IPS-20b (cell line): ENCODE results near the gene CACNA2D1.
A peak's percentile ranks its signal among the peaks of the same experiment; 100 is the strongest.

Experiments
- H3K27ac ChIP-seq: one replicate; pipeline ENCODE4 v1.5.1; 2013; ENCODE audit warnings: low read length
- H3K27me3 ChIP-seq: 2 replicates; pipeline ENCODE4 v1.6.1; 2013; ENCODE audit warnings: mild to moderate bottlenecking, low read length, inconsistent platforms; ENCODE audit not compliant: insufficient read depth
- H3K36me3 ChIP-seq: 2 replicates; pipeline ENCODE4 v1.6.1; 2013; ENCODE audit warnings: low read depth, mild to moderate bottlenecking, inconsistent platforms, low read length, moderate library complexity; ENCODE audit not compliant: insufficient read depth
- H3K4me1 ChIP-seq: 2 replicates; pipeline ENCODE4 v1.6.1; 2013; ENCODE audit warnings: mild to moderate bottlenecking, control low read depth, inconsistent platforms, low read length, moderate library complexity; ENCODE audit not compliant: insufficient read depth
- H3K4me3 ChIP-seq: 2 replicates; pipeline ENCODE4 v1.5.1; 2013; ENCODE audit warnings: mild to moderate bottlenecking, low read length, inconsistent platforms
- H3K9ac ChIP-seq: 2 replicates; pipeline ENCODE4 v1.6.1; 2013; ENCODE audit warnings: low read depth, mild to moderate bottlenecking, inconsistent platforms, low read length, moderate library complexity
- H3K9me3 ChIP-seq: 2 replicates; pipeline ENCODE4 v1.6.1; 2013; ENCODE audit warnings: mild to moderate bottlenecking, low read depth, low read length, inconsistent platforms; ENCODE audit not compliant: insufficient read depth

The CACNA2D1 gene

DNA sequence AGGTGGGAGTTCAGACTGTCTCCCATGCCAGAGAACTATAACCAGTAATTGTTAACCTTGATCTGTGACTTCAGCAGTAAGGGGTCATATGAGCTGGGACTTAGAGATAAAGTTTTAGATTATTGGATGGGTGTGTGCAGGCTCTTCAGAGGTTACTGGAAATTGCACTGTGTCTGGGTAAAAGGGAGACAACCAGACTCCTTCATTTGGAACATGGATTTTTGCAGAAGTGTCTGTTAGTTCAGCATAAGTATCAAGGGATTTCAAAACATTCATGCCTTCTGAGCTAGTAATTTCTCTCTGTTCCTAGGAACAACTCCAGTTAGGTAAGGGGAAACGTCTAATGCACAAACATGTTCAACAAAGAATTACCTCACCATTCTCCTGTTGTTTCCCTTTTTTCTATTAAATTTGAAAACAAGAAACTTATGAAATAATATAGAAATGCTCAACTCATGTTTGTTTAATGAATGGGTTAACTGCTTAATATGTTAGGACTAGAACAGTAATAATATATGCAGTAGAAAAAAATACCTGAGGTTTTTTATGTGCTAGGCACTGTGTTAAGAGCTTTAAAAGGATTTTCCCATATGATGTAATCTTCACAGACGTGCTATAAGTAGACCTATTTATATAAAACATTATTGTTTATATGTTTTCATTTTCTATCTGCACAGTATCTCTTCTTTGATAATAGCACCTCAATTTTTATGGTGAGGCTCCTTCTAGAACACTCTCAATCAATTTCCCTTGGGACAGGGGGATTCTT, 233.0 kb downstream of the CACNA2D1 start:
- Histone ChIP-seq H3K9ac (no peak overlapping the region), H3K4me3 (no peak overlapping the region), H3K9me3 (no peaks in the 10 kb centered on the region), H3K36me3 (no peaks in the 10 kb centered on the region), H3K27me3 (no peaks in the 10 kb centered on the region), H3K4me1 (no peaks in the 10 kb centered on the region), H3K27ac (no peak overlapping the region)

DNA sequence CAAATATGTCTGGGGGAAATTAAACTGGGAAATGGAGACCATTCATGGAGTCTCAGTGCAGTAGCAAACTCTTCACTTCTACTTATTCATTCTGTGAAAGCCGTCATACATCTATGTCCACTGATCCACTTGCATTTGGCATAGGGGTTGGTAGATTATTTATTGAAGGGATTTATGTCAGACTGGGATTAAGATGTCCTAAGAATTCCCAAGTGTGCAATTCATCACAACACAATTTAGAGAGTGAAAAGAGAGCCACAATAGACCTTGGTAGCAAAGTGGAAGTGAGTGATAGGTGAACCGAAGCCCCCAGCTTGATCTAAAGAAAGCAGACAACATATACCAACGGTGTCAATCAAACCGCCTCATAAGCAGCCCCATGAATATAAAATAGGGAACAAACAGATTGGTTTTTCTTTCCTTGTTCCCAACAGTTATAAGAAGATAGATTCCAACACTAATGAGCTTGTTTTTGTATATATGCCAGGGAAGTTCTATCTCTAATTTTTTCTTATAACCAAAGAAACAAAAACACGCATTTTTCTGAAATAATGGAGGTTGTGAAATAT, 234.3 kb downstream of the CACNA2D1 start:
- Histone ChIP-seq H3K4me3 (no peak overlapping the region), H3K36me3 (no peaks in the 10 kb centered on the region), H3K4me1 (no peaks in the 10 kb centered on the region), H3K9ac (no peak overlapping the region), H3K9me3 (no peaks in the 10 kb centered on the region), H3K27me3 (no peaks in the 10 kb centered on the region), H3K27ac (no peak overlapping the region)

DNA sequence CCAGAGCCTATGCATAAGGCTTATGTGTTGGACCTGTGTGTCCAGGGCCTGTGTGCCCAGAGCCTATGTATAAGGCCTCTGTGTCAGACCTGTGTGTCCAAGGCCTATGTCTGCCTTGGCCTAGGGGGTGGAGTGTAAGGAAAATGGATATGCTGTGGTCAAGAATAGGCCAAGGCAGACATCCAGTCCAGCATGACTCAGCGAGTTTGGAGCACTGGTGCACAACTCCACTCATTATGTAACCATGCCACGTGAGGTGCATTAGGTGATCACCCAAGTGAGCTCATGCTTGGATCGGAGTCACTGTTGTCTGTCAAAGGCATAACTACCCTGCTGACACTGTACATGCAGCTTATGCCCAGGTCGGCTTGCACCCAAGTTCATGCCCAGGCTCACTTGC, 238.9 kb downstream of the CACNA2D1 start:
- Histone ChIP-seq H3K9me3 (no peaks in the 10 kb centered on the region), H3K4me1 (no peaks in the 10 kb centered on the region), H3K4me3 (no peak overlapping the region), H3K27ac (no peak overlapping the region), H3K36me3 (no peaks in the 10 kb centered on the region), H3K27me3 (no peaks in the 10 kb centered on the region), H3K9ac (no peak overlapping the region)

DNA sequence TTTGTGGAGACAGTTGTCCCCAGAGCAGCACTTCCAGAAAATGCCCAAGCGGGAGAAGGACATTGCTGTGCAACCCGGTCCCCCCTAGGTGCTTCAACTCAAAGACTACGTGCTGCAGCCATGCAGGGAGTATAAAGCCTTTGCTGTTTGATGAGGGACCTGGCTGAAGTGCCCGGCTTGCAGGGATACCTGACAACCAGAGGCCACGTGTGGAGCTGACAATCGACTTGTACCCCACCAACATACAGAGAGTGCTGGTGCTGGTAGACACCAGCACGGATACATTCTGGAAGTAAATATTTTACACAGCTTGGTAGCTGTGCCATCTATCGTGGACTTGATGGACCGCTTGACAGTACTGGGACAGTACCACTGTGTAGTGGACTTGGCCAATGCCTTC, 240.6 kb downstream of the CACNA2D1 start:
- no peak overlapping the region for H3K4me3 ChIP-seq
- H3K9ac ChIP-seq, result no peak overlapping the region
- H3K4me1 ChIP-seq, result no peaks in the 10 kb centered on the region
- H3K27me3 ChIP-seq, result no peaks in the 10 kb centered on the region
- H3K36me3 ChIP-seq, result no peaks in the 10 kb centered on the region
- H3K27ac ChIP-seq, result no peak overlapping the region
- H3K9me3 ChIP-seq, result no peaks in the 10 kb centered on the region

DNA sequence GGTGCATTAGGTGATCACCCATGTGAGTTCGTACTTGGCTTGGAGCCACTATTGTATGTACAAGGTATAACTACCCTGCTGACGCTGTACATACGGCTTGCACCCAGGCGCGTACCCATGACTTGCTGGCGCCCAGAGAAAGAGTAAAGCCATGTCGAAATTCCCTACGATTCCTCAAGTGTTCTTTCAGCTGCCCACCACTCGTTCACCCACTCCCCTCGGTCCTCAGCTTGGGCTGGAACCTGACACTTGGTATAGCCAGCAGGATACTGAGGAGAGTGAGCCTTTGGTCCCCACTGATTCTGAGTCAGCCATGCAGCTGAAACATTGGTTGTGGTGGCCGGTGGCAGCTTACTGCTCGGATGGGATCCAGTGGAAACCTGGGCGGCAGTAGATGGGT, 241.5 kb downstream of the CACNA2D1 start:
- Histone ChIP-seq H3K27me3 (no peaks in the 10 kb centered on the region), H3K36me3 (no peaks in the 10 kb centered on the region), H3K9me3 (no peaks in the 10 kb centered on the region), H3K4me3 (no peak overlapping the region), H3K4me1 (no peaks in the 10 kb centered on the region), H3K9ac (no peak overlapping the region), H3K27ac (no peak overlapping the region)

DNA sequence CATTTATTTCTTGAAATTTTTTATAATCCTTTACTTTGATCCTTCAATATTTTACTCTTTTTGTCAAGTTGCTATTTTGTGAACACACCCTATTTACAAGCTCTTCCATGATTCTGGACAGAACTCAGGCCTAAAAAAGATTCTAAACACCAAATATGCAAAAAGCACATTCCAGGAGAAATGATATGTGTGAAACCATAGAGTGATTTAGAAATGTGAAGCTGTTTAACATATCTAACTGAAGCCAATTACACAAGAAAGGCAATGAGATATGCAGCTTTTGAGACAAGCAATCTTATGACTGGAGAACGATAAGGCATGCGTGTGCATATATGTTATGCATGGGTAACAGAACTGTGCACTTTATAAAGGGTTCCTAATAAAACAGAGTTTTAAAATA, 243.0 kb downstream of the CACNA2D1 start:
- H3K4me1 ChIP-seq, result no peaks in the 10 kb centered on the region
- H3K9me3 ChIP-seq, result no peaks in the 10 kb centered on the region
- no peaks in the 10 kb centered on the region for H3K36me3 ChIP-seq
- H3K4me3 ChIP-seq, result no peak overlapping the region
- no peak overlapping the region for H3K9ac ChIP-seq
- H3K27ac ChIP-seq, result no peak overlapping the region
- H3K27me3 ChIP-seq, result no peaks in the 10 kb centered on the region

DNA sequence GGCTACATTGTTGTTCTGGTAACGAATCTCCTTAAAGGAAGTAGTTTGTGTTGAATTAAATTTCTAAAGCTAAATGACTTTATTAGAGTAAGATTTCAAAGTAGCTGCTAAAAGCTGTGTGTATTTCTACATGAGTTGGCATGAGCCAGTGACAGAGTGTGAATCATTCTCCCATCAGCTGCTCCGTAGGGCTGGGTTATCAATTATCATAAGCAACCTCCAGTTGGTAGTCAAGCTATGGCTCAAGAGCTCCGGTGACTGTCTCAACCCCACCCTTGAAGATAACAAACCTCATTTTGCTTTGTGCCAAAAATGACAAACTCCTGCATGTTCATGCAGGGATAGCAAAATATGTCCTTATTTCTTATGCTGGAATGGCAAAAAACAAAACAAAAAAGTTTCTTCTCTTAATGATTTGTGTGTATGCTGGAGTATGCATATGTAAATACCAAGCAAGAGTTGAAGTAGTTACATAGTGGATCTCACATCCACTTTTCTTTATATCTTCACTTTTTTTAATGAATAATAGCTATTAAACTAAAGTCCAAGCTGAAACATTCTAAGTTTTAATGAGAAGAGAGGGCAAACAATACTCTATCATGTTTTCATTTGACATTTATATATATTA, 249.4 kb downstream of the CACNA2D1 start:
- Histone ChIP-seq H3K27me3 (no peaks in the 10 kb centered on the region), H3K4me3 (no peak overlapping the region)

DNA sequence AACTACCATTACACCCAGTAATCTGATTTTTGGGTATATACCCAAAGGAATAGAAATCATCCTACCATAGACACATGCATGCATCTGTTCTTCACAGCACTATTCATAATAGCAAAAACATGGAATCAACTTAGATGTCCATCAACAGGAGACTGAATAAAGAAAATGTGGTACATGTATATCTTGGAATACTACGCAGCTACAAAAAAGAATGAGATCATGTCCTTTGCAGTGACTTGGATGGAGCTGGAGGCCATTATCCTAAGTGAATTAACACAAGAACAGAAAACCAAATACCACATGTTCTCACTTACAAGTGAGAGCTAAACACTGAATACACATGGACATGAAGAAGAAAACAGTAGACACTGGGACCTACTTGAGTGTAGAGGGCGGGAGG, 254.9 kb downstream of the CACNA2D1 start:
- no peak overlapping the region for H3K27ac ChIP-seq
- no peak overlapping the region for H3K4me3 ChIP-seq
- H3K4me1 ChIP-seq, result no peaks in the 10 kb centered on the region
- H3K36me3 ChIP-seq, result no peaks in the 10 kb centered on the region
- H3K9me3 ChIP-seq, result no peaks in the 10 kb centered on the region; the same call in 1 of the 2 replicates
- H3K9ac ChIP-seq, result no peak overlapping the region
- no peaks in the 10 kb centered on the region for H3K27me3 ChIP-seq

More for the DNA sequence above, 249.4 kb downstream of the CACNA2D1 start:
- H3K36me3 ChIP-seq, result no peaks in the 10 kb centered on the region
- H3K9me3 ChIP-seq, result no peaks in the 10 kb centered on the region; the same call in 1 of the 2 replicates
- H3K27ac ChIP-seq, result no peak overlapping the region
- H3K4me1 ChIP-seq, result no peaks in the 10 kb centered on the region
- no peak overlapping the region for H3K9ac ChIP-seq

DNA sequence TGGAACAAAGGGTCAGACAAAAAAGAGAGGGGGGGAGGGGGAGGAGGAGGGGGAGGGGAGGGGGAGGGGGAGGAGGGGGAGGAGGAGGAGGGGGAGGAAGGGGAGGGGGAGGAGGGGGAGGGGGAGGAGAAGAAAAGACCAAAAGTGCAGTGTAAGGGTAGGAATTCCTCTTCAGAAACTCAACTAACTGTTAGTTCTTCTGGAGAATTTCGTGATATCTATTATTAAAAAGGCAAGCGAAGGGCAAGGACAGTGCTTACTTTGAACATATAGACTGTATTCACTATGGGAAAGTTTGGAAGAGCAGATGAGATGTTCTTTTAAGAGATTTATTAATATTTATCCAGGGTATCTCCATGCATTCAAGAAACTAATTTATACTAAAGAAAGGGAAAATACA, 258.1 kb downstream of the CACNA2D1 start:
- peaks cover 8% of the 10 kb centered on the region; the same call in 1 of the 2 replicates for H3K4me1 ChIP-seq
- no peak overlapping the region for H3K9ac ChIP-seq
- no peak overlapping the region for H3K4me3 ChIP-seq
- H3K9me3 ChIP-seq, result no peaks in the 10 kb centered on the region; the same call in 1 of the 2 replicates
- H3K27ac ChIP-seq, result no peak overlapping the region
- H3K36me3 ChIP-seq, result no peaks in the 10 kb centered on the region
- H3K27me3 ChIP-seq, result no peaks in the 10 kb centered on the region

DNA sequence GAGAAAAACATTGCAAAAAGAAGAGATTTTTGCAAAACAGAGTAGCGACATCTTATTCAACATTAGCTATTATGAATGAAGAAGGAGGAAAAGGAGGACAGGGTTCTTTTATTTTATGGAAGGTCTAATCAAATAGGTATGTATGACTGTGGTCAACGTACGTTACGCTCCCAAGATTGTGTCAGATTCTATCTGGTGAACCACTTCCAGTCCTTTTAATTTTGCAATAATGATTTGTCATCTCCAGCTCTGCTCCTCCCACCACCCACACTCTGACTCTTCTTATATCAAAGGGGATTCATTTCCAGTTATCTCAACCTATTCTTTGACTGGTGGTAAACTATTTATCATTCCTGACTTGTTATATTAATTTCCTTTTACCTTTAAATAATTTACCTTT, 259.9 kb downstream of the CACNA2D1 start:
- no peak overlapping the region for H3K4me3 ChIP-seq
- no peak overlapping the region for H3K9ac ChIP-seq
- H3K27ac ChIP-seq, result no peak overlapping the region
- no peaks in the 10 kb centered on the region for H3K36me3 ChIP-seq
- H3K27me3 ChIP-seq, result no peaks in the 10 kb centered on the region
- peaks cover 22% of the 10 kb centered on the region; the same call in 1 of the 2 replicates for H3K4me1 ChIP-seq
- H3K9me3 ChIP-seq, result no peaks in the 10 kb centered on the region

DNA sequence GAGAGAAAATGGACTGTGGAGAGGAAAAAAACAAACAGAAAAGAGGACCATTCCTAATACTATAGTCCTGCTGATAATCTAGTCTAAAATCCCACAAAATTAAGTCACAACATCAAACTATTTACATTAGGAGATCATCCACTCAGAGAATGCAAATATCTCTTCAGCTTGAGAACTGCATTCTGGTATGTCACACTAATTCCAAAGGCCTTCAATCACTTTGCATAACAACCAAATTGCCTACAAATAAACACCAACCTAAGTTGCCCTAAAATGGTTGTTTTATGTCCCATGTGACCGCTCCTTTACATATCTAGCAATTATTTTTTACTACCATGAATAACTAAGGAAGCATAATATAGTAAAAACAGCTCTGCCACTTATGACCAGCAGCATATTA, 264.3 kb downstream of the CACNA2D1 start:
- no peaks in the 10 kb centered on the region for H3K27me3 ChIP-seq
- no peak overlapping the region; the same call in 1 of the 2 replicates for H3K9ac ChIP-seq
- no peaks in the 10 kb centered on the region for H3K36me3 ChIP-seq
- peaks cover 50% of the 10 kb centered on the region; the same call in 1 of the 2 replicates for H3K4me1 ChIP-seq
- H3K9me3 ChIP-seq, result no peaks in the 10 kb centered on the region
- H3K4me3 ChIP-seq, result no peak overlapping the region
- H3K27ac ChIP-seq, result peak overlapping the region; percentile 32

DNA sequence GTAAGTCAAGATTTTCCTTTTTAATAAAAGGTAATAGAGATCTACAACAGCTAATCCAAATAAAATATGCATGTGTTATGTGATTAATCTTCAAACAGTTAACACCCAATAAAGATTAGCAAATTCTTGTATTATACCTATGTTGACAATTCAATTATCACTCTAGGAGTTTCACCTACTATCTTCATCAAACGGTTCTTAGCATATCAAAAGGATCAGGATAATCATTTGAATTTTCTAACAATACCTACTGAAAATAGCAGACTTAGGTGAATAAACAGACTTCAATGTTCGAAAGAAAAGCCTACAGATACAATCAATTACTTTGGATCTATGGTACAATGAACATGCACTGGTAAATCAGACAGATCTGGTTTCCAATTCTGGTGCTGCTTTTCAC, 268.3 kb downstream of the CACNA2D1 start:
- Histone ChIP-seq H3K9ac (no peak overlapping the region), H3K27ac (no peak overlapping the region), H3K36me3 (no peaks in the 10 kb centered on the region), H3K27me3 (no peaks in the 10 kb centered on the region), H3K4me3 (no peak overlapping the region), H3K4me1 (peaks cover 47% of the 10 kb centered on the region; the same call in 1 of the 2 replicates), H3K9me3 (no peaks in the 10 kb centered on the region)
